Measurements from ENCODE around the gene GET4.

DNA sequence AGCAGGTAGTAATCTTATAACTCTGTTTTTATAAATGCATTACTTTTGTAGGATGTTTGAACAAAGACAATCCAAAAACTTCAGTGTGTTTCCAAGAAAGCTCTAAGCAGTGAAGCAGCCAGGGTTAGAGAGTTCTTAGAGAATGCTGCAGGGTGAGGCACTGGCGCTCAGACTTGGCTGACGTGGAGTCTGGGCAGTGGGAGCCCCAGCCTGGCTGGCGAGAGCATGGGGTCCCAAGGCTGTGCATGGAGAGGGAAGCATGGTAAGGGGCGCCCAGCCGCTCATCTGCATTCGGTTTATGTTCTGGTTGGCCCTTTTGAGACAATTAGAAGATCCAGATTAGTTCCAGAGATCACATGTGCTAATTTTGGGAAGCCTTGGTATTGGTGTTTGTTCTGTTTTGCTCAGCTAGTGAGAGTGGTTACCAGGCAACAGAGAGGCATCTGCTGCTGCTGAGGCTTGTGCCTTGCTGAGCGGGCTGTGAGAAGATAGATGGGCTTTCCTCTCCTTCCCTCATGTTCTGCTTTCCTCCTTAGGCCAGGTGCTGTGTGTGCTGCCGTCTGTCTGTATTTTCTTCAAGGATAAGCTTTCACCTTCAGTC, 33.8 kb upstream of the GET4 start:
- TF ChIP-seq, protein P1, sequence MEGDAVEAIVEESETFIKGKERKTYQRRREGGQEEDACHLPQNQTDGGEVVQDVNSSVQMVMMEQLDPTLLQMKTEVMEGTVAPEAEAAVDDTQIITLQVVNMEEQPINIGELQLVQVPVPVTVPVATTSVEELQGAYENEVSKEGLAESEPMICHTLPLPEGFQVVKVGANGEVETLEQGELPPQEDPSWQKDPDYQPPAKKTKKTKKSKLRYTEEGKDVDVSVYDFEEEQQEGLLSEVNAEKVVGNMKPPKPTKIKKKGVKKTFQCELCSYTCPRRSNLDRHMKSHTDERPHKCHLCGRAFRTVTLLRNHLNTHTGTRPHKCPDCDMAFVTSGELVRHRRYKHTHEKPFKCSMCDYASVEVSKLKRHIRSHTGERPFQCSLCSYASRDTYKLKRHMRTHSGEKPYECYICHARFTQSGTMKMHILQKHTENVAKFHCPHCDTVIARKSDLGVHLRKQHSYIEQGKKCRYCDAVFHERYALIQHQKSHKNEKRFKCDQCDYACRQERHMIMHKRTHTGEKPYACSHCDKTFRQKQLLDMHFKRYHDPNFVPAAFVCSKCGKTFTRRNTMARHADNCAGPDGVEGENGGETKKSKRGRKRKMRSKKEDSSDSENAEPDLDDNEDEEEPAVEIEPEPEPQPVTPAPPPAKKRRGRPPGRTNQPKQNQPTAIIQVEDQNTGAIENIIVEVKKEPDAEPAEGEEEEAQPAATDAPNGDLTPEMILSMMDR (IDR thresholded peaks at IDR 0.05) = no peak
- TF ChIP-seq ZFX (IDR thresholded peaks at IDR 0.05; ENCODE audit: borderline replicate concordance) = no peak

Data from 22Rv1 (cell line).